WTC11 (cell line): Measurements from ENCODE around the gene NNMT.

Source experiments
- JUN ChIP-seq: sonication (generic); formaldehyde crosslinking; IDR thresholded peaks from 2 replicates; pipeline ENCODE4 v1.8.0; 2023; ENCODE audit warnings: mild to moderate bottlenecking, missing genetic modification reagents
- TF ChIP-seq, protein P1 (sequence below): sonication (generic); formaldehyde crosslinking; IDR thresholded peaks from 2 replicates; pipeline ENCODE4 v1.8.0; 2023; ENCODE audit warnings: mild to moderate bottlenecking, missing genetic modification reagents
- TF ChIP-seq, protein P2 (sequence below): fragments of 200-600 bp; IDR thresholded peaks from 2 replicates; pipeline ENCODE4 v1.8.0; 2022; ENCODE audit warnings: antibody characterized with exemption

DNA sequence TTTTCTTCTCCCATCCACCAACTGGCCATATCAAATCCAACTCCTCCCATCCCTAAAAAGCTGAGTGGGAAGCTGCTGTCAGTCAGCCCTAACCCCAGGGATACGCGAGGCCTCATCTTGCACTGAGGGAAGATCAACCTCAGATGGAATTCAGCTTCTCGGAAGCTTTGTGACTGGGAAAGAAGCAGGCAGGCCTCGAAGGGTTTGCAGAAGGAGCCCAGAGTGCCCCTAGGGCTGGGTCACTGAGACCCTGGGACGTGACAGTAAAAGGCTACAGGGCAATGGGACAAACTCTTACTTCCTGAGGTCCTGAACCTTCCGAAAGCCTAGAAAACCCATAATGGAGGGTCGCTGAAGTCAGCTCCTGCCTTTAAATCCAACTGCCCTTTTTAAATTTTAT lies 34.4 kb upstream of the NNMT start:
- TF ChIP-seq, protein P1, sequence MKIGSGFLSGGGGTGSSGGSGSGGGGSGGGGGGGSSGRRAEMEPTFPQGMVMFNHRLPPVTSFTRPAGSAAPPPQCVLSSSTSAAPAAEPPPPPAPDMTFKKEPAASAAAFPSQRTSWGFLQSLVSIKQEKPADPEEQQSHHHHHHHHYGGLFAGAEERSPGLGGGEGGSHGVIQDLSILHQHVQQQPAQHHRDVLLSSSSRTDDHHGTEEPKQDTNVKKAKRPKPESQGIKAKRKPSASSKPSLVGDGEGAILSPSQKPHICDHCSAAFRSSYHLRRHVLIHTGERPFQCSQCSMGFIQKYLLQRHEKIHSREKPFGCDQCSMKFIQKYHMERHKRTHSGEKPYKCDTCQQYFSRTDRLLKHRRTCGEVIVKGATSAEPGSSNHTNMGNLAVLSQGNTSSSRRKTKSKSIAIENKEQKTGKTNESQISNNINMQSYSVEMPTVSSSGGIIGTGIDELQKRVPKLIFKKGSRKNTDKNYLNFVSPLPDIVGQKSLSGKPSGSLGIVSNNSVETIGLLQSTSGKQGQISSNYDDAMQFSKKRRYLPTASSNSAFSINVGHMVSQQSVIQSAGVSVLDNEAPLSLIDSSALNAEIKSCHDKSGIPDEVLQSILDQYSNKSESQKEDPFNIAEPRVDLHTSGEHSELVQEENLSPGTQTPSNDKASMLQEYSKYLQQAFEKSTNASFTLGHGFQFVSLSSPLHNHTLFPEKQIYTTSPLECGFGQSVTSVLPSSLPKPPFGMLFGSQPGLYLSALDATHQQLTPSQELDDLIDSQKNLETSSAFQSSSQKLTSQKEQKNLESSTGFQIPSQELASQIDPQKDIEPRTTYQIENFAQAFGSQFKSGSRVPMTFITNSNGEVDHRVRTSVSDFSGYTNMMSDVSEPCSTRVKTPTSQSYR: no peak
- TF ChIP-seq, protein P2, sequence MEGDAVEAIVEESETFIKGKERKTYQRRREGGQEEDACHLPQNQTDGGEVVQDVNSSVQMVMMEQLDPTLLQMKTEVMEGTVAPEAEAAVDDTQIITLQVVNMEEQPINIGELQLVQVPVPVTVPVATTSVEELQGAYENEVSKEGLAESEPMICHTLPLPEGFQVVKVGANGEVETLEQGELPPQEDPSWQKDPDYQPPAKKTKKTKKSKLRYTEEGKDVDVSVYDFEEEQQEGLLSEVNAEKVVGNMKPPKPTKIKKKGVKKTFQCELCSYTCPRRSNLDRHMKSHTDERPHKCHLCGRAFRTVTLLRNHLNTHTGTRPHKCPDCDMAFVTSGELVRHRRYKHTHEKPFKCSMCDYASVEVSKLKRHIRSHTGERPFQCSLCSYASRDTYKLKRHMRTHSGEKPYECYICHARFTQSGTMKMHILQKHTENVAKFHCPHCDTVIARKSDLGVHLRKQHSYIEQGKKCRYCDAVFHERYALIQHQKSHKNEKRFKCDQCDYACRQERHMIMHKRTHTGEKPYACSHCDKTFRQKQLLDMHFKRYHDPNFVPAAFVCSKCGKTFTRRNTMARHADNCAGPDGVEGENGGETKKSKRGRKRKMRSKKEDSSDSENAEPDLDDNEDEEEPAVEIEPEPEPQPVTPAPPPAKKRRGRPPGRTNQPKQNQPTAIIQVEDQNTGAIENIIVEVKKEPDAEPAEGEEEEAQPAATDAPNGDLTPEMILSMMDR: no peak
- no peak for TF ChIP-seq JUN
